HG03066 (cell line): Measurements from ENCODE around the gene ST3GAL5.
"Not testable (repeated sequence)": the region's sequence is repeated elsewhere in the genome, so short reads cannot be mapped to it uniquely, and the experiment has no call there.

Source experiments
- ATAC-seq: cut with Tn5 transposase; IDR thresholded peaks from one replicate; pipeline ENCODE4 v1.9.1; 2021; ENCODE audit warnings: low read depth; ENCODE audit not compliant: unreplicated experiment

Gene ST3GAL5

DNA sequence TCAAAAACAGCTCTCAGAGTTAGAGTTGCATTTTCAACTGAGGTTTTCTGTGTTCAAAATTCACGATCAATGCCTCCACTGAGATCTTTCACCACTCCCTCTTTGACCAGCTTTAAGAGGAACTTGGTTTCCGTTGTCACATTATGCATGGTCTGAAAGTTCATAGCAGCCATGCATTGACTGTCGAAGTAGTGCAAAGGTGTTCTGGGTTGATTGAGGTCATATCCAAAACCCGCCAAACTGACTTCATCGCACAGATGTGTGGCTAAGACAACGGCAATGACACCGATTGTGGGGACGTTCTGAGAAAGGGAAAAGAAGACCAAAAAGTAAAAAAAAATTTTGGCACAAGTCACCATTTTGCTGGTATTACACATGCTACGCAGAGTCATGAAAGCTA lies 48.7 kb downstream of the ST3GAL5 start:
- ATAC-seq = no peak

DNA sequence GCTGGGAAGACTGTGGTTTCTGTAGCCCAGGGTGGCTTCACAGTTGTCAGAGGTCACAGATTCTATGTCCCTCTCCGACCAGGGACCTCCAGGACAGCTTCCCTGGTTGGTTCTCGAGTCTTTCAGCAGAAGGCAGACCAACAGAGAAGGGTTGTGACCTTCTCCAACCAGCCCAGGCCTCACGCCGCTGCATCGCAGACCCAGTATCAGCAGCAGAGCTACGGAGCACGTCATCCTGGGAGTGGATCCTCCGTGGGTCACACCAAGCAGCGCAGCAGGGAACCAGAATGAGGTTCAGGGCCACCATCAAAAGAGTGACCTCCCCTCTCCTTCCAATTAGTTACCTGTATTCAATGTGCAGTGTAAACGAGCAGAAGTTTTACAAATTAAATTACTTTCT lies 49.3 kb downstream of the ST3GAL5 start:
- no peak for ATAC-seq

DNA sequence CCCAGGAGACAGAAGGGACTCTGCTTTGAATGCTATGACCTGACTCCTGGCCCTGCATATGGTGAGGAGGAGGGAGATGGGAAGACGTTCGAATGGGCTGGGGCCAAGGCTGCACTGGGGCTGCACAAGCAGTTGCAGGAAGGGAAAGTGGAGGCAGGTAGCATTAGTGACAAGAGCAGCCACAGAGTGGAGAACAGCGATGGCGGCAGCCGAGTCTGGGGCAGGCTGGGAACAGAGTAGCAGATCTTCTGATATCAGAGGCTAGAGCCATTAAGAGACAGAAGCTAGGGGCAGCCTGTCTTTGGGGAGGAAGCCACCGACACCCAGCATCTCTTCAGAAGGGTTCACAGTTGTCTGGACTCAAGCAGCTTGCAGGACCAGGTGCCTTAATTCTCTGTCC lies 50.1 kb downstream of the ST3GAL5 start:
- no peak for ATAC-seq

DNA sequence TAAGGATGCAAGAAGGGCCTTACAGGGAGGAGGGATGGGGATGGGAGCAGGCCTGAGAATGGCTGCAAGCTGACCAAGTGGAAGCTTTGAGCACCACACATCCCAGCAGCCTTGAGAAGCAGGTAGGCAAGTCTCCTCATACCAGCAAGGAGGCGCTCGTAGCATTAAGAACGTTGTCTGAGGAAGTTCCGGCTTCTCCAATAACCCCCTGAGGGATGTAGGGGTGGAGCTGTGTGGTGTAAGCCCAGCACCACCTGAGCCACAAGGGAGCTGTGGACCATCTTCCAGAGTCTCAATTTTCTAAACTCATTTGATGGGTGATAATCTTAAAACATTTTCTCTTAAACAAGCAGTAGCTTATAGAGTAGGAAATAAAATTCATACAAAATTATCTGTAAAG lies 50.6 kb downstream of the ST3GAL5 start:
- ATAC-seq = no peak

DNA sequence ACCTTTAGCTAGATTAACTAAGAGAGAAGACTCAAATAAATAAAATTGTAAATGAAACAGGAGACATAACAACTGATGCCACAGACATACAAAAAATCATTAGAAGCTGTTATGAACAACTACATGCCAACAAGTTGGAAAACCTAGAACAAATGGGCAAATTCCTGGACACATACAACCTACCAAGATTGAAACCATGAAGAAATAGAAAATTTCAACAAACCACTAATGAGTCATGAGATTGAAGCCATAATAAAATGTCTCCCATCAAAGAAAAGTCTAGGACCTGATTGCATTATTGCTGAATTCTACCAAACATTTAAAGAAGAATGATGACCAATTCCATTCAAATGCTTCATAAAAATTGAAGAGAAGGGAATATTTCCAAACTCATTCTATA lies 54.3 kb downstream of the ST3GAL5 start:
- no peak for ATAC-seq

DNA sequence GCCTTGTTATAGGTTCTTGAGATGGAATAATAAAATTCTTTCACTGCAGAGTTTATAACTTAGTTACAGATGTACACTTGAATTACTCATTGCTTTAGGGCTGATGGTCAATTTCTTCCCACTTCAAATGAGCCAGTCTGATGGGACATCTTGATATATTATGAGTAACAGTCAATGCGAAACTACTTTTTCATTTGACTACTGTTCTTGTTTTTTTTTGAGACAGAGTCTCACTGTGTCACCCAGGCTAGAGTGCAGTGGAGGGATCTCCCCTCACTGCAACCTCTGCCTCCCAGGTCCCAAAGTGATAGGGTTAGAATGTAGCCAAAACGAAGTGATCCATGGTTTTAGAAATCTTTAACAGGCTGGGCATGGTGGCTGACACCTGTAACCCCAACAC lies 57.1 kb downstream of the ST3GAL5 start:
- no peak for ATAC-seq

DNA sequence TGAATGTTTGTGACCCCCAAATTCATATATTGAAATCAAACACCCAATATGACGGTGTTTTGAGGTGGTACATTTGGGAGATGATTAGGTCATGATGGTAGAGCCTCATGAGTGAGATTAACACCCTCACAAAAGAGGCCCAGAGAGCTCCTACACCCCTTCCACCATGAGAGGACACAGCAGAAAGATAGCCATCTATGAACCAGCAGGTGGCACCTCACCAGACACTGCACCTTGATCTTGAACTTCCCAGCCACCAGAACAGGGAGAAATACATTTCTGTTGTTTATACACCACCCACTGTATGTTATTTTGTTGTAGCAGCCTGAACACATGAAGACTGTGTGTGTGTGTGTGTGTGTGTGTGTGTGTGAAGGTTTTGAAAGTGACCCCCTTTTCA lies 58.1 kb downstream of the ST3GAL5 start:
- no peak for ATAC-seq

DNA sequence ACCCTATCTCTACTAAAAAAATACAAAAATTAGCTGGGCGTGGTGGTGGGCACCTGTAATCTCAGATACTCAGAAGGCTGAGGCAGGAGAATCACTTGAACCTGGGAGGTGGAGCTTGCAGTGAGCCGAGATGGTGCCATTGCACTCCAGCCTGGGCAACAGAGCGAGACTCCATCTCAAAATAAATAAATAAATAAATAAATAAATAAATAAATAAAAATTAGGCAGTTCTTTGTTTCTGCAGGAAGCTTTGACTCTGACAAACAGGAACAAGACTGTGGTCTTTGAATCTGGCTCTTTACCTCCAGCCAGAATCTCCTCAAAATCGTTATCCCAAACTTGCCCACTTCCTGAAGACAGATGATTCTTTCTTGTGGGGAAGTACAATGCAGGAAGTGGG lies 59.4 kb downstream of the ST3GAL5 start:
- ATAC-seq = not testable (repeated sequence)

DNA sequence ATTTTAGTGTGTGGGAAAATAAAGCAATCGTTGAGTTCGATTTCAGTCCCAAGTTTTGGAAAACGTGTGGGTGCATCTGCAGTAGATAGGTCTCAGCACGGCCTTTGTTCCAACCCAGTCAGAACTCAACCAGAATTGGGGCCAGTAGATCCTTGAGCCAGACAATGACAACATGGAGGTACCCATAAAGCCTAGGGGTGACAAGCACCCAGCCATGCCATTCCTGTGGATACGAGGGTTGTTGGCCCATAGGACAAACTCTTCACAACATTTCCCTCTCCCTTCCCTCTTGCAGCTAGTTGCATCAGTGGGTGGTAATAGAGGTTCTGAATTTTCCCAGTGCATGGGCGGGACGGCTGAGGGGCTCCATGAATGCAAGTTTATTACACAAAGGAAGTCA lies 60.1 kb downstream of the ST3GAL5 start:
- ATAC-seq = no peak

DNA sequence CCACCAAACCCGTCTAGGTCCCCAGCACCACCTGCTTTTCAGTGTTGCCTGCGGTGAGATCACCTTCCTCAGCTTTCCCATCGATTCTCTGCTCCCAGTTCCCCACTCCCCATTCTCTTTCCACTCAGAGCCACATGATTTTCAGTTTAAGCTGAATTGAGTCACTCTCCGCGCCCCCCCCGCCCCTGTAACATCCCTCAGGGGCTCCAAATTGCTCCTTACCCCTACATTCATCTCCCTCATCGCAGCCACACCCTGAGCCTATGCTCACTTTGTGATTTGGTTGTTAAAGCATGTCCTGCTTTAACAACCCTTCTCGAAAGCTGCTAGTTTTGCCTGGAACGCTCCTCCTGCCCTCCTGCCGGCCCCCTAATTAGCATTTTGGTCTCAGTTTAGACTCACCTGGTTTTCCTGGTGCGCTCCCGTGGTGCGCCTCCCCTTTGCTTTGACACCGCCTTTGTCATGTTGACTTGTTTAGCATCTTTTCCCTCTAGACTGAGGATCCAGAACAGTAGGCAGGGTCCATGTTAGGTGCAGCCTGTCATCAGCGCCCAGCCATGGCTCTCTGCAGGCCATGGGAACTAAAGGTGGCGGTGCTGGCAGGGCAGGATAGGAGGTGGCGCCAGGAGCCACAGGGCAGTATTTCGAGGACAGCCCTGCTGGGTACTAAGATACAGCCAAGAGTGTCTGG lies 60.8 kb downstream of the ST3GAL5 start:
- no peak for ATAC-seq

DNA sequence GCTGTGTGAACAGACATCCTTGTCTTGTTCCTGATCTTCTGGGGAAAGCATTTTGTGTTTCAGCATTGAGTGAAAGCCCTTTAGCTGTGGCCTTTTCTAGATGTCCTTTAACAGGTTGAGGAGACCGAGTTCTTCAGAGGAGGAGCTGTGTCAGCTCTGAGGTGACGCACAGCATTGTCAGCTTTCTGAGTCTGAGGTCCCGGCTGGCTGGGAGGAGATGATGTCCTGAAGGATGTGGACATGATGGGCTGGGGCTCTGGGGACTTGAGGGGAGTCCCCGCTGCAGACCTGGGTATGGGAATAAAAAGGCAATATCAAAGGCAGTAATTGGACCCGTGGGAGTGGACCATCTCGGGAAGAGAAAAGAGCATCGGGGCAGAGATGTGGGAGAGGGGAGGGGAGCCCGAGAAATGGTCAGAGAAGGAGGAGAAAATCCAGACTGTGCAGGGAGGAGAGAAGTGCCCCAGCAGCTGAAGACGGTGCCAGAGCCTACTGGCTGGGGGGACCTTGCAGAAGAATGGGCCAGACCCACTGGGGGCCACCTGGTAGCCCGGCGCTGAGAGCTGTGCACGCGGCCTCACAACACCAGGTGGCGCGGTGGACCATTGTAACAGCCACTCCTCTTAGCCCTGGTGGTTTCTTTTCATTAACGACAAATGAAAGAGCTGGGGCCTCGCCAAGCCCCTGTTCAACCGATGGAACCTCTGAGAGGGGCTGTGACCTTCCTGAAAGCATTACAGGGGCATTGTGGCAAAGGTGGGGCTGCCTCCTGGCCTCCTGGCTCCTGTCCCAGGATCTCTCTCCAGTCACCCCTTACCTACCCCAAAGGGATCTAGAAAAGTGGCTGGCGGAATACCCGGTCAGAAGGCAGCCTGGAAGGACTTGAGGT lies 61.6 kb downstream of the ST3GAL5 start:
- no peak for ATAC-seq

DNA sequence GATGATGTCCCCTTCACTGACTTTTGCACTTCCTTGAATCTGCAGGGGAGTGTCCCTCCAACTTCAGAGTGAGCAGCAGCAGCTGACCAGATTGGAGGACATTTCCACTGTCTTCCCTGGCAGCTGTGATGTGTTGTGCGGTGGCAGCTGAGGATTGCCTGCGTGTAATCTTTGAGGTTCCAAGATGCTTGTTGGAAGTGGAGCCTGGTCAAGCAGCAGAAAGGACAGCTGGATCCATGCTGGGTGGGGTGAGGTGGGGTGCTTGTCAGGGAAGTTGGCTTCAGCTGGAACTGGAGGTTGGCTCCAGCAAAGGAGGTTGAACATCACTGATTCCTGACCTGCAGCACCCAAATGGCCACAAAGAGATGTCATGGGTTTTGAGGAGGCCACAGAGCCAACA lies 64.8 kb downstream of the ST3GAL5 start:
- no peak for ATAC-seq

DNA sequence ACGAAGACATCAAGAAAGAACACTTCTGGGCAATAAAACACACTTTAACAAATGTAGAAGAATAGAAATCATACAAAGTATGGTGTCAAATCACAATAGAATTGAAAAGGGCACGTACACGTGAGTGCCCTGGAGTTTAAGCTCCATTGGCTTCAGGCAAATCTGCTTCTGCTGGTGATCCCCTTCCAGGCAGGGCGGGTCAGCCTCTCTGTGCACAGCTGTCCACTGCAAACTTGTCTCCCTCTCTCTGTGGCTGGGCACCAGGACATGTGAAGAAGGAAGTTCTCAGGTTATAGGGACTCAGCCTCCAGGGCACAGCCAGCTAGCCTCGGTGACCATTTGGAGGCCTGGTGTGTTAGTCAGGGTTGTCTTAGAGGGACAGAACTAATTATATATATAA lies 66.0 kb downstream of the ST3GAL5 start:
- no peak for ATAC-seq

DNA sequence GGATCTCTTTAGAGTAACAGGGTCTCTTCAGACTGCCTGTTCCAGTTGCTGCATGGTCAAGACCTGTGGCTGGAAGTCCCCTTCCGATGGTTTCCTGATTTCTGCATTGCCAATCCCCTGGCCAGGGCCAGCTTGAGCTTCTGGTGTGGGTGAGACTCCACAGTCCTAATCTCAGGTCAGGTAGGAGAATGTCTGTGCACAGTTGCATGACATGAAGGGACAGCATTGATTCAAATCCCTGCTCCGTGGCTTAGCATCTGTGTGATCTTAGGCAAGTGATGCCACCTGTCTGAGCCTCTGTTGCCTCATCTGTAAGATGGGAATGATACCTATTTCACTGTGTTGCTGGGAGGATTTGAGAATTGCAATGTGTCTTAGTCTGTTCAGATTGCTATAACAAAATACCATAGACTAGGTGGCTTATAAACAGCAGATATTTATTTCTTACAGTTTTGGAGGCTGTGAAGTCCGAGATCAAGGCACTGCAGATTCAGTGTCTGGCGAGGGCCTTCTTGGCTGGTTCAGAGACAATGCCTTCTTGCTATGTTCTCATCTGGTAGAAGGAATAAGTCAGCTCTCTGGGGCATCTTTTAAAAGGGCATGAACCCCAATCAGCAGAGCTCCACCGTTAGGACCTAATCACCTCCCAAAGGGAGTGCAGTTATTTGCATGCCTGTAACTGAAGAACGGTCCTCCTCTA lies 68.8 kb downstream of the ST3GAL5 start:
- no peak for ATAC-seq

DNA sequence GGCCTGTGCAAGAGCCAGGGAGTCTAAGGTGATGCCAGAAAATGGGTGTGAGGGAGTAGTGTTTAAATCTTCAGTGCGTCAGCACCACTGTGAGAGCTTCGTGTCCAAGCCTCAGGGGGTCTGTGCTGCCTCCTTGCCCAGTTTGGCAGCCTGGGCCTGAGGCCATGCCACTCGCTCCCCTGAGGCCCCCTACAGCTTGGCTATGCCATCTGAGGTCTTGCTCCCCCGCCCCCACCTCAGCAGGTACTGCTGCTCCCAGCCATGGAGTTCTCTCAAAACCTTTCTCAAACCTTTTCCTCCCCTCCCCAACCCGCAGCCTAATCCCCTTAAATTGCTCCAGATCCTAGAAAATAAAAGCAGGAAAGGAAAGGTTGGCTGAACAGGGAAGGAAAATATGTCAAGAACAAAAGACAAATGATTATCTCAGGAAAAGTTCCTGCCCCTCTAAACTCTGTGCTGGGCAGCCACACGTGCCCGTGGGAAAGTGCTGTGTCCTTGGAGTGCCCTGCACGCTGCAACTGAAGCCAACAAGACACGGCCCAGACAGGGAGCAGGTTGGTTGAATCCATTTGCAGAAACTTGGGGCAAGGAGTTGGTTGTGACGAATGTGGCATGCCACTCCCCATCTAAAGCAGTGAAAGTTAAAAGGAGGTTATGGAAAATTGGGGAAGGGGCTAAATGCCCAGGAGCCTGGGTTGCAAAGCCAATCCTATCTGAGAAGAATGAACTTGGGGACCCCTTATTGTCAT lies 73.8 kb downstream of the ST3GAL5 start:
- ATAC-seq = no peak

DNA sequence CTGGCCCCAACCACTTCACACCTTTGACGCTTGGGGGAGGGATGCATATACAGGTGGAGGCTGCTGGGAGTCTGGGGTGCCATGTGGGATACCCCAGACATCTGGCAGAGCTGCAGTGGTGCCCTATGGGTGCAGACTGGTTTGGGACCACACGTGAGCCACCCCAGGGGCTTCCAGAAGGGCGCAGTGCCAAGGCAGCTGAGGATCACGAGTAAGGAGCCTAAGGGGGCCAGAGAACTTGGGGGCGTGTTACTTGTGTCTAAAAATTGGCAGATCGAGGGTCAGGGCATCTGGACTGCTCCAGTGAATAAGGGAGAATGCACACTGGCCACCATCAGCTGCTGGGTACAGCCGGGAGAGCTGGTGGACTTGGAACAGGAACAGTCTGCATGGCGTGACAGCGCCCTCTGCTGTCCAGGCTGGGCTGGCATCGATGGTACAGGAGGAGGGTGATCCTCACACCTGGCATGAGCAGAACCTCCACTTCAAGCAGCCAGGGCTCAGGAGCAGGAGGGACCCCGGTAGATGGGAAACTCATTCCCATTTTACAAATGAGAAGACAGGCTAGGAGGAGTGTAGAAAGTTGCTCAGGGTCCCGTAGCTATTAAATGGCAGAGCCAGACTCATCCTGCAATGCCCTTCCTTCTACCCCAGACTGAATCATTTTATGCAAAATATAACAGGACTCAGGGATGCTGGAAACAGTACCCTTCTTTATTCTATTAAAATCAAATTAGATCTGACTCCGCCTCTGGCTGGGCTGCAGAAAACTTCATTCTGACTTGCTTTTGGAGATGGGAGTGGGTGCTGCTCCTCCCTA lies 74.6 kb downstream of the ST3GAL5 start:
- ATAC-seq = no peak

DNA sequence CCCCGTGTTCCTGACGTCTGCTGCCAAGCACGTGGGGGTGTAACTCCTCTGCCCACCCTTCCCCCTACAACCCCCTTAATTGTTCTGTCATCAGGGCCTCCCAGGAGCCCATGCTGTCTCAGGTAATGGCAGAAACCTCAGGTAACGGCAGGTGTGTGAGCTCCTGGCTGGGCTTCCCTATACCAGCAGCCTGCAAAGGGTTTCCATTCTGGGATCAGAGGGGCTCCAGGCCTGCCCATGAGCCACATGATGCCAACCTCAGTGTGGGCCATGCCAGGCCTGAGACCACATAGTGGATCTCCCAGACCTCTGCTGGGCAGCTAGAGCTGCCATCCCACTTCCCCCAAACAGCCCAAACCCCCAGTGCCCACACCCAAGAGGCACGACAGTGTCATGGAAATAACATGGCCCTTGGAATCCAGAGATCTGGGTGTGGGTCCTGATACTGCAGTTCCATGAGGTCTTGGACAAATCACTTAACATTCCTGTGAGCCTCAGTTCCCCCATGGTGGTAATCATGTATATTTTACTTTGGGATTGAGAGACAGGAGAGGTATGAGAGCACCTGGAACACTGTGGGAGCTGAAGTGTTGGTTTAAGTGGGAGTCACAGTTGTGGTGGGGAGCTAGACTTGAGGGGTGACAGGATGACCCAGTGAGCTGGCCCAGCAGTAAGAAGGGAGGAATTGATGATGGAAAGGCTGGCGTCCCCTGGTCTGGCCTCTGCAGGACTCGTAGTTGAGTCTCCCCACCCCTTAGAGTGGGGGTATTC lies 75.4 kb downstream of the ST3GAL5 start:
- no peak for ATAC-seq

DNA sequence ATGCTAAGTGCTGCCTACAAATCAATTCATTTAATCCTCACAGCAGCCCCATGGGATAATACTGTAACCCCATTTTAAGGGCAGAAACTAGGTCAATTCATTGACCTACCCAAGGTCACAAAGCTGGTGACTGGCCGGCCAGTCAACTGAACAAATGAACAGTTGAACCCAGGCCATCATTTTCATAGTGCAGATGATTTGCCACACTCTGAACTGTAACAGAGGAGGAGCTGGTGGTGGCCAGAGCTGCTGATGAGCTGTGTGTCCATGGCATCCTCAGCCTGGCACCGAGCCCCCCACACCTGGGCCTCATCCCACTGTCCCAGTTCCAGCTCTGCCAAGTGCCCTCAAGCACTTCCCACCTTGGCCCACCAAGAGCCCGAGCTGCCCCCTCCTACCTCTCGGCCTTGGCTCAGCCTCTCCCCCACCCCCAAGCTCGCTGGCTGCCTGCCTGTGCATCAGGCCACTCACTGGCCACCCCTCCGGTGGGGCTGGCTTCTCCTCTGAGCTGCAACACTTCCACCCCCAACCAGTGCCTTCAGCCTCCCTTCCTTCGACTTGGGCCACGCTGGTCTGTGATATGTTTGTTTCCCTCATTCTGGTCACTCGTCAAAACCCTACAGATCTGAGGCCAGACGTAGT lies 76.6 kb downstream of the ST3GAL5 start:
- no peak for ATAC-seq
